Measurements from ENCODE around the gene CAMK2B.
"Not testable (repeated sequence)": the region's sequence is repeated elsewhere in the genome, so short reads cannot be mapped to it uniquely, and the experiment has no call there.

Gene CAMK2B

GRCh38 chr7:44173911-44174693, 151.3 kb downstream of the CAMK2B start:
- DNase-seq: no peak

GRCh38 chr7:44172803-44173424, 152.5 kb downstream of the CAMK2B start:
- DNase-seq: no peak

GRCh38 chr7:44172352-44172751, 153.0 kb downstream of the CAMK2B start:
- no peak for DNase-seq

GRCh38 chr7:44171901-44172300, 153.5 kb downstream of the CAMK2B start:
- DNase-seq: not testable (repeated sequence)

- no peak for DNase-seq
Observed at GRCh38 chr7:44167920-44168319, 157.5 kb downstream of the CAMK2B start.

Measured in nucleus accumbens (tissue), 56 donors.